CD8-positive, alpha-beta memory T cell (primary cell): Measurements from ENCODE around the gene LGALS7B. TPM values are rescaled to one million over a fixed set of nuclear protein-coding genes. Genes with fewer than 3 reads are reported as not detected.
"Not testable (repeated sequence)": the region's sequence is repeated elsewhere in the genome, so short reads cannot be mapped to it uniquely, and the experiment has no call there.

Source experiments
- CTCF ChIA-PET: fragments of 350-600 bp; sonication (Branson Sonifier 250); formaldehyde crosslinking; loops from one replicate; lab custom pipeline; 2021; ENCODE audit warnings: antibody characterized with exemption; lab: Charles Lee
- POLR2A ChIA-PET: fragments of 350-600 bp; sonication (Branson Sonifier 250); formaldehyde crosslinking; loops from one replicate; lab custom pipeline; 2021; ENCODE audit warnings: antibody characterized with exemption; lab: Charles Lee
- DNase-seq, 5 donors: peaks; one replicate each; pipeline versions ENCODE4 v3.0.0 to v3.0.0-alpha.2; 2020 to 2022; ENCODE audit warnings: mixed read lengths in 1 of 5
- H3K27ac ChIP-seq: one replicate; pipeline ENCODE4 v1.7.0; 2013; ENCODE audit warnings: low read depth, mild to moderate bottlenecking, low read length, moderate library complexity
- H3K27me3 ChIP-seq: 2 replicates; pipeline ENCODE4 v1.7.0; 2013; ENCODE audit warnings: low read length, mild to moderate bottlenecking; ENCODE audit not compliant: insufficient read depth, poor library complexity, severe bottlenecking
- H3K36me3 ChIP-seq: 2 replicates; pipeline ENCODE4 v1.7.0; 2013; ENCODE audit warnings: mild to moderate bottlenecking, low read length, moderate library complexity; ENCODE audit not compliant: insufficient read depth
- H3K4me1 ChIP-seq: 2 replicates; pipeline ENCODE4 v1.7.0; 2013; ENCODE audit warnings: mild to moderate bottlenecking, low read length, moderate library complexity; ENCODE audit not compliant: insufficient read depth
- H3K4me3 ChIP-seq: 2 replicates; pipeline ENCODE4 v1.7.0; 2013; ENCODE audit warnings: mild to moderate bottlenecking, low read length
- H3K9me3 ChIP-seq: 2 replicates; pipeline ENCODE4 v1.7.0; 2013; ENCODE audit warnings: mild to moderate bottlenecking, low read length
- H3K27ac Mint-ChIP-seq, 8 donors: one replicate each; pipeline ENCODE4 v1.8.0; 2020 to 2021; ENCODE audit warnings: mixed read lengths in 8 of 8, mild to moderate bottlenecking in 6 of 8, inconsistent platforms in 3 of 8, moderate library complexity in 3 of 8
- H3K27me3 Mint-ChIP-seq, 2 donors: one replicate each; pipeline ENCODE4 v1.8.0; 2020 to 2021; ENCODE audit warnings: mixed read lengths in 2 of 2, mild to moderate bottlenecking in 1 of 2, moderate library complexity in 1 of 2
- H3K36me3 Mint-ChIP-seq, 3 donors: one replicate each; pipeline ENCODE4 v1.8.0; 2020 to 2021; ENCODE audit warnings: mixed read lengths in 3 of 3, inconsistent platforms in 1 of 3, mild to moderate bottlenecking in 1 of 3
- H3K4me1 Mint-ChIP-seq, 3 donors: one replicate each; pipeline ENCODE4 v1.8.0; 2020 to 2021; ENCODE audit warnings: mixed read lengths in 3 of 3, inconsistent platforms in 1 of 3, mild to moderate bottlenecking in 1 of 3
- H3K4me3 Mint-ChIP-seq, 7 donors: one replicate each; pipeline ENCODE4 v1.8.0; 2020 to 2021; ENCODE audit warnings: mixed read lengths in 7 of 7, mild to moderate bottlenecking in 6 of 7, moderate library complexity in 4 of 7, inconsistent platforms in 2 of 7
- H3K9me3 Mint-ChIP-seq, 5 donors: one replicate each; pipeline ENCODE4 v1.8.0; 2020 to 2022; ENCODE audit warnings: mixed read lengths in 5 of 5, mild to moderate bottlenecking in 3 of 5, moderate library complexity in 2 of 5, inconsistent platforms in 1 of 5
- polyA plus RNA-seq: library from polyadenylated mRNA; unstranded; fragments of 300-500 nt; fragmentation: Illumina TruSeq; gene quantifications from one replicate; pipeline ENCODE4 v1.2.3, GENCODE V29; 2021
- total RNA-seq, 2 experiments: library from RNA; stranded (reverse); gene quantifications; one replicate each; pipeline ENCODE4 v1.2.3, GENCODE V29; 2021

Gene LGALS7B
- total and polyA plus RNA-seq, 3 experiments from 2014 or later = not detected

DNA sequence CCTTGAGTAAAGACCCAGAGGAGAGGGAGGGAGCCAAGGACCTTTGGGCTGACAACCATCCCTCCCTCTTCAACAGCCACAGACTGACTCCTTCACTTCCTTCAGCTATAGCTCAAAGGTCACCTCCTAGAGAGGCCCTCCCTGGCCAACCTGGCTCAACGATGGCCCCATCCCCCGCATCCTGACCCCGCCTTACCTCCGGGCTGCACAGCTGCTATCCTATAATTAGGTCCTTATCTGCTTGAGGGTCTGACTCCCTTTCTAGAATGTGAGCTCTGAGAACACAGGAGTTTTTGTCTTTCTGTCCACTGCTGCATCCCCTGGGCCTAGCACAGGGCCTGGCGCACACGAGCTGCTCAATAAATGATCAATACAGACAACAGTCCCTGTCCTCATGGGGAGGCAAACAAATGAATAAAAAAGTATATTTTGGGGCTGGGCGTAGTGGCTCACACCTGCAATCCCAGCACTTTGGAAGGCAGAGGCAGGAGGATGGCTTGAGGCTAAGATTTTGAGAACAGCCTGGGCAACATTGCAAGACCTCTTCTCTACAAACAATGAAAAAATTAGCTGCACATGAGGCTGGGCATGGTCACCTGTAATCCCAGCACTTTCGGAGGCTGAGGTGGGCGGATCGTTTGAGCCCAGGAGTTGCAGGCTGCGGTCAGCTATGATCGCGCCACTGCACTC lies 30.4 kb downstream of the LGALS7B start:
- Mint-ChIP-seq H3K27ac (peak overlapping the region in 3 of 8 donors; percentile 29 to 63 (median 54)), H3K27me3 (no peaks in the 10 kb centered on the region), H3K36me3 (peaks cover 0 to 80% (median 9%) of the 10 kb centered on the region in 3 donors), H3K4me1 (peaks cover 14 to 39% (median 20%) of the 10 kb centered on the region in 3 donors), H3K9me3 (no peaks in the 10 kb centered on the region), H3K4me3 (no peak overlapping the region)
- Histone ChIP-seq H3K4me1 (no peaks in the 10 kb centered on the region), H3K27ac (no peak overlapping the region), H3K9me3 (no peaks in the 10 kb centered on the region), H3K27me3 (no peaks in the 10 kb centered on the region), H3K4me3 (no peak overlapping the region), H3K36me3 (peaks cover 27% of the 10 kb centered on the region)
- no peak for DNase-seq
- CTCF ChIA-PET = no interaction called here
- POLR2A ChIA-PET = no interaction called here

DNA sequence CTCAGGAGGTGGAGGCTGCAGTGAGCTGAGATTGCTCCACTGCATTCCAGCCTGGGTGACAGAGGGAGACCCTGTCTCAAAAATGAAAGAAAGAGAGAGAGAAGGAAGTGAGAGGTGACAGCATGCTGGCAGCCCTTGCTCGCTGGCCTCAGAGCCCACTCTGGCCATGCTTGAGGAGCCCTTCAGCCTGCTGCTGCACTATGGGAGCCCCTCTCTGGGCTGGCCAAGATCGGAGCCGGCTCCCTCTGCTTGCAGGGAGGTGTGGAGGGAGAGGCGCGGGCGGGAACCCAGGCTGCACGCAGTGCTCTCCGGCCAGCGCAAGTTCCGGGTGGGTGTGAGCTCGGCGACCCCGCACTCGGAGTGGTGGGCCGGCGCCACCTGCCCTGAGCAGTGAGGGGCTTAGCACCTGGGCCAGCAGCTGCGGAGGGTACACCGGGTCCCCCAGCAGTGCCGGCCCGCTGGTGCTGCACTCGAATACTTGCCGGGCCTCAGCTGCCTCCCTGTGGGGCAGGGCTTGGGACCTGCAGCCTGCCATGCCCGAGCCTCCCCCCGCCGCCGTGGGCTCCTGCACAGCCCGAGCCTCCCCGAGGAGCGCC lies 32.3 kb downstream of the LGALS7B start:
- H3K9me3 Mint-ChIP-seq, H3K4me3 ChIP-seq, H3K4me3 Mint-ChIP-seq, DNase-seq, H3K27me3 Mint-ChIP-seq, H3K9me3 ChIP-seq, H3K27ac ChIP-seq, POLR2A ChIA-PET, H3K4me1 ChIP-seq, H3K27me3 ChIP-seq: not testable (repeated sequence)
- Mint-ChIP-seq H3K4me1 (peaks cover 21 to 56% (median 32%) of the 10 kb centered on the region in 3 donors), H3K27ac (peak overlapping the region in 2 of 8 donors; percentile 11 to 15), H3K36me3 (peaks cover 0 to 81% (median 11%) of the 10 kb centered on the region in 3 donors)
- peaks cover 26% of the 10 kb centered on the region for H3K36me3 ChIP-seq
- CTCF ChIA-PET = interaction anchor here (0.8 kb wide), 1 partner anchor 10 kb away, joined by 3 read pairs; the partner anchor contains the start of gene ECH1

DNA sequence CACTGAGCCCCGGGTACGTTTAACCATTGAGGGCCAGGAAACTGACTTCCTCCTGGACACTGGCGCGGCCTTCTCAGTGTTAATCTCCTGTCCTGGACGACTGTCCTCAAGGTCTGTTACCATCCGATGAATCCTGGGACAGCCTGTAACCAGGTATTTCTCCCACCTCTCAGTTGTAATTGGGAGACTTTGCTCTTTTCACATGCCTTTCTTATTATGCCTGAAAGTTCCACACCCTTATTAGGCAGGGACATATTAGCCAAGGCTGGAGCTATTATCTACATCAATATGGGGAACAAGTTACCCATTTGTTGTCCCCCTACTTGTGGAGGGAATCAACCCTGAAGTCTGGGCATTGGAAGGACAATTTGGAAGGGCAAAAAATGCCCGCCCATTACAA lies 36.9 kb downstream of the LGALS7B start:
- H3K36me3 ChIP-seq = peaks cover 17% of the 10 kb centered on the region
- H3K27me3 Mint-ChIP-seq, H3K4me3 Mint-ChIP-seq, H3K27me3 ChIP-seq, H3K4me1 ChIP-seq, POLR2A ChIA-PET, H3K9me3 Mint-ChIP-seq, H3K4me3 ChIP-seq, H3K27ac ChIP-seq, H3K9me3 ChIP-seq, DNase-seq: not testable (repeated sequence)
- Mint-ChIP-seq H3K36me3 (peaks cover 0 to 79% (median 7%) of the 10 kb centered on the region in 3 donors), H3K4me1 (peaks cover 29 to 76% (median 57%) of the 10 kb centered on the region in 3 donors), H3K27ac (peak overlapping the region in 2 of 8 donors; percentile 41 to 60)
- CTCF ChIA-PET = interaction anchor here (1.0 kb wide), 1 partner anchor 56 kb away, joined by 4 read pairs; no protein-coding TSS in a partner anchor

DNA sequence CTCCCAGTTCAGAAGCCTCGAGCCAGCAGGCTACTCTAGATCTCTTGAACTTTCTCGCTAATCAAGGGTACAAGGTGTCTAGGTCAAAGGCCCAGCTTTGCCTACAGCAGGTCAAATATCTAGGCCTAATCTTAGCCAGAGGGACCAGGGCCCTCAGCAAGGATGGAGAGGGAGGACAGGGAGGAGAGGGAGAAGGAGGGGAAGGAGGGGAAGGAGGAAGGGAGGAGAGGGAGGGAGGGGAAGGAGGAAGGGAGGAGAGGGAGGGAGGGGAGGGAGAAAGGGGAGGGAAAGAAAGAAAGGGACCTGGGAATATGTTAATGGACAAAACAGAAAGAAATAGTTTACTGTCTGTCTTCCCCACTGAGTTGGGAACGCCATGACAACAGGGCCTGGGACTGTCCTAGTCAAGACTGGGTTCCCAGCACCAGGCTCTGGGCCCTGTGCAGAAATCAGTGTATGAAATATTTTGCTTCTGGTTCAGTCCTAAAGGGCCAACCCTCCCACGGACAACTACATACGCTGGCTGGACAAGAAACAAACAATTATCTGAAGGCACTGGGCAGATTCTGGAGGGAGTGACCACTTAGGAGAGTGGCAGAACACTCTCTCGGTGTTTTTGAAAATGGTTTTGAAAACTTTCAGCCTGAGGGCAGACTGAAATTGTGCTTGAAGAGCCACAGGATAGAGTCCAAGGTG lies 38.0 kb downstream of the LGALS7B start:
- Mint-ChIP-seq H3K4me3 (peak overlapping the region in 2 of 7 donors; percentile 6 to 11), H3K27ac (peak overlapping the region in 2 of 8 donors; percentile 47 to 82), H3K27me3 (no peaks in the 10 kb centered on the region), H3K9me3 (no peaks in the 10 kb centered on the region), H3K4me1 (peaks cover 38 to 80% (median 68%) of the 10 kb centered on the region in 3 donors), H3K36me3 (peaks cover 0 to 80% (median 7%) of the 10 kb centered on the region in 3 donors)
- Histone ChIP-seq H3K9me3 (no peaks in the 10 kb centered on the region), H3K27me3 (no peaks in the 10 kb centered on the region), H3K4me3 (no peak overlapping the region), H3K36me3 (peaks cover 17% of the 10 kb centered on the region), H3K4me1 (peaks cover 10% of the 10 kb centered on the region), H3K27ac (no peak overlapping the region)
- DNase-seq = no peak
- ChIA-PET CTCF (no interaction called here), POLR2A (no interaction called here)

DNA sequence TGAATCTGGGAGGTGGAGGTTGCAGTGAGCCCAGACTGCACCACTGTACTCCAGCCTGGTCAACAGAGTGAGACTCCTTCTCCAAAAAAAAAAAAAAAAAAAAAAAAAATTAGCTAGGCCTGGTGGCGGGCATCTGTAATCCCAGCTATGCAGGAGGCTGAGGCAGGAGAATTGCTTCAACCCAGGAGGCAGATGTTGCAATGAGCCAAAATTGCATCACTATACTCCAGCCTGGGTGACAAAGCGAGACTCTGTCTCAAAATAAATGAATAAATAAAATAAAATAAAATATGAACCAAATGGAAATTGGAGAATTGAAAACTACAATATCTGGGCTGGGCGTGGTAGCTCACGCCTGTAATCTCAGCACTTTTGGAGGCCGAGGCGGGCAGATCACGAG lies 40.2 kb downstream of the LGALS7B start:
- not testable (repeated sequence) for H3K9me3 Mint-ChIP-seq, DNase-seq, H3K27ac ChIP-seq, H3K27ac Mint-ChIP-seq, H3K36me3 ChIP-seq, H3K27me3 ChIP-seq, H3K9me3 ChIP-seq, H3K4me3 ChIP-seq, H3K27me3 Mint-ChIP-seq
- CTCF ChIA-PET = interaction anchor here (0.7 to 2.3 kb wide), 4 partner anchors 59 to 195 kb away, joined by 3 to 5 read pairs (median 3); no protein-coding TSS in a partner anchor
- Mint-ChIP-seq H3K4me1 (peaks cover 32 to 71% (median 57%) of the 10 kb centered on the region in 3 donors), H3K36me3 (peaks cover 0 to 58% (median 4%) of the 10 kb centered on the region in 3 donors), H3K4me3 (peak overlapping the region in 2 of 7 donors; percentile 50 to 96)
- POLR2A ChIA-PET = interaction anchor here (0.8 to 1.2 kb wide), 2 partner anchors 10 to 210 kb away, joined by 3 read pairs; partner anchors contain the start of gene EIF3K
- H3K4me1 ChIP-seq = peaks cover 17% of the 10 kb centered on the region

DNA sequence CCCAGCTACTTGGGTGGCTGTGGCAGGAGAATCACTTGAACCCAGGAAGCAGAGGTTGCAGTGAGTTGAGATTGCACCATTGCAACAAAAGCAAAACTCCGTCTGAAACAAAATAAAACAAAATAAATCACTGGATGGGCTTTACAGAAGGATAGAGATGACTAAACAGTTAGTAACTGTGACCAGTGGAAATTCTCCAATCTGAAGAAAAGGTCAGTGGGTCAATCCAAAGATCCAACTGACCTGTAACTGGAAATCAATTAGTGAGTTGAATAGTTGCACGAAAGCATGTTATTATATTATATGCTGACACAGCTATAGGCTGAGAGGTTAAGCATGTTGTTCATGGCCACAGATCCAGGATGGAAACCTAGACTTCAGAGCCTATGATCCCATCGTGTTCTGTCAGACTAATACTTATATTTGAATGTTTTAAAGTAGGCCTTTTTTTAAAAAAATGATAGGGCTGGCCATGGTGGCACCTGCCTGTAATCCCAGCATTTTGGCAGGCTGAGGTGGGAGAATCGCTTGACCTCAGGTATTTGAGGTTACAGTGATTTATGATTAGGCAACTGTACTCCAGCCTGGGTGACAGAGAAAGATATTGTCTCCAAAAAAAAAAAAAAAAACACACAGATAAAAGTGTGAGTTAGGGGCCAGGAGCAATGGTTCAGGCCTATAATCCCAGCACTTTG lies 41.2 kb downstream of the LGALS7B start:
- CTCF ChIA-PET = interaction anchor here (1.0 to 2.3 kb wide), 4 partner anchors 58 to 196 kb away, joined by 3 to 6 read pairs (median 4); no protein-coding TSS in a partner anchor
- no peak overlapping the region for H3K4me3 ChIP-seq

DNA sequence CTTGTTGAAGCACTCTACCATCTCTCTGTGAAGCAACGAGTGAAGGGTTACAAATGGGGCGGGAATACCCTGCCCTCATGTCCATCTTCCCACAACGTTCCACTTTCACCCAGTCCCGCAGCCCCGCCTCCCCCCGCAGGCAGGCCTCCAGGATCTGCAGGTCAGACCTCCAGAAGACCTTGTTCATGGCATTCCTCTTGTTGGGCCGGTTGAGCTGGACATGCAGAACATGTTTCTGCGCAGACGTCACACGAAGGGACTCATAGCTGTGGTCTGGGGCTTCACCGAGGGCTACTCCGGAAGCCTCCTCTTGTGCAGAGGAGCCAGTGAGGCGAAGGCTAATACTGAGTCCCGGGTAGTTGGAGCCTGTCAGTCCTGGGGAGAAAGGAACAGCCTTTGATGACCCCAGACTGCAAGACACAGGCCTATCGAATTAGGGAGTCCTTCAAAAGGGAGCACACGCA lies 42.2 kb downstream of the LGALS7B start:
- H3K27ac ChIP-seq = peak overlapping the region; percentile 89
- Mint-ChIP-seq H3K27me3 (no peaks in the 10 kb centered on the region), H3K27ac (peak overlapping the region; percentile 83 to 98 (median 97)), H3K36me3 (peaks cover 0 to 54% (median 3%) of the 10 kb centered on the region in 3 donors), H3K4me3 (peak overlapping the region; percentile 85 to 96 (median 93)), H3K4me1 (peaks cover 25 to 54% (median 44%) of the 10 kb centered on the region in 3 donors), H3K9me3 (no peaks in the 10 kb centered on the region)
- ChIA-PET POLR2A (interaction anchor here (0.6 to 3.1 kb wide), 12 partner anchors 8 to 1099 kb away, joined by 4 to 48 read pairs (median 5); partner anchors contain the start of genes EIF3K, HNRNPL, MRPS12 and SARS2), CTCF (interaction anchor here (0.6 to 2.3 kb wide), 11 partner anchors 9 to 101 kb away, joined by 3 to 8 read pairs (median 4); partner anchors contain the start of gene RINL)
- peaks cover 17% of the 10 kb centered on the region for H3K4me1 ChIP-seq
- no peaks in the 10 kb centered on the region for H3K27me3 ChIP-seq
- no peaks in the 10 kb centered on the region for H3K9me3 ChIP-seq
- peak in 2 of 5 donors; percentile 13 to 58 for DNase-seq
- peak overlapping the region; percentile 90 for H3K4me3 ChIP-seq
- peaks cover 16% of the 10 kb centered on the region for H3K36me3 ChIP-seq

More for the DNA sequence above, 41.2 kb downstream of the LGALS7B start:
- Mint-ChIP-seq H3K36me3 (peaks cover 0 to 51% (median 4%) of the 10 kb centered on the region in 3 donors), H3K9me3 (no peaks in the 10 kb centered on the region), H3K27ac (peak overlapping the region in 7 of 8 donors; percentile 9 to 97 (median 93)), H3K27me3 (no peaks in the 10 kb centered on the region), H3K4me3 (peak overlapping the region; percentile 85 to 96 (median 93)), H3K4me1 (peaks cover 27 to 62% (median 47%) of the 10 kb centered on the region in 3 donors)
- H3K27ac ChIP-seq = no peak overlapping the region
- DNase-seq = no peak
- peaks cover 17% of the 10 kb centered on the region for H3K4me1 ChIP-seq
- no peaks in the 10 kb centered on the region for H3K9me3 ChIP-seq
- POLR2A ChIA-PET = interaction anchor here (0.5 to 3.1 kb wide), 6 partner anchors 9 to 211 kb away, joined by 3 to 48 read pairs (median 6); partner anchors contain the start of genes EIF3K and HNRNPL
- peaks cover 9% of the 10 kb centered on the region for H3K36me3 ChIP-seq
- H3K27me3 ChIP-seq = no peaks in the 10 kb centered on the region
